M059J (cell line): ENCODE data around the gene CLCC1. TPM values are rescaled to one million over a fixed set of nuclear protein-coding genes. Genes with fewer than 3 reads are reported as not detected.
A peak's percentile ranks its signal among the peaks of the same experiment; 100 is the strongest.
"Not testable (repeated sequence)": the region's sequence is repeated elsewhere in the genome, so short reads cannot be mapped to it uniquely, and the experiment has no call there.

Experiments
- DNase-seq: peaks from one replicate; pipeline ENCODE4 v3.0.0-alpha.2; 2012; ENCODE audit warnings: low read depth
- total RNA-seq: library from RNA; depleted of rRNA; stranded (reverse); fragments of >200 nt; shearing (Covaris generic); gene quantifications from 2 replicates; pipeline ENCODE4 v1.2.3, GENCODE V29; 2014; rRNA removed

The CLCC1 gene, protein sequence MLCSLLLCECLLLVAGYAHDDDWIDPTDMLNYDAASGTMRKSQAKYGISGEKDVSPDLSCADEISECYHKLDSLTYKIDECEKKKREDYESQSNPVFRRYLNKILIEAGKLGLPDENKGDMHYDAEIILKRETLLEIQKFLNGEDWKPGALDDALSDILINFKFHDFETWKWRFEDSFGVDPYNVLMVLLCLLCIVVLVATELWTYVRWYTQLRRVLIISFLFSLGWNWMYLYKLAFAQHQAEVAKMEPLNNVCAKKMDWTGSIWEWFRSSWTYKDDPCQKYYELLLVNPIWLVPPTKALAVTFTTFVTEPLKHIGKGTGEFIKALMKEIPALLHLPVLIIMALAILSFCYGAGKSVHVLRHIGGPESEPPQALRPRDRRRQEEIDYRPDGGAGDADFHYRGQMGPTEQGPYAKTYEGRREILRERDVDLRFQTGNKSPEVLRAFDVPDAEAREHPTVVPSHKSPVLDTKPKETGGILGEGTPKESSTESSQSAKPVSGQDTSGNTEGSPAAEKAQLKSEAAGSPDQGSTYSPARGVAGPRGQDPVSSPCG
- total RNA-seq, result 29.2 and 35.4 TPM in 2 replicates

- peak; percentile 94 for DNase-seq
Measured at GRCh38 chr1:108963052-108963686, at the start of gene CLCC1. Gene CLCC1, minus strand, starts transcription at chr1:108963484. Its CDS starts 13,047 bp downstream, at chr1:108950437.

- no peak for DNase-seq
Measured at GRCh38 chr1:109011335-109011734, 48.1 kb upstream of the CLCC1 start.

DNA sequence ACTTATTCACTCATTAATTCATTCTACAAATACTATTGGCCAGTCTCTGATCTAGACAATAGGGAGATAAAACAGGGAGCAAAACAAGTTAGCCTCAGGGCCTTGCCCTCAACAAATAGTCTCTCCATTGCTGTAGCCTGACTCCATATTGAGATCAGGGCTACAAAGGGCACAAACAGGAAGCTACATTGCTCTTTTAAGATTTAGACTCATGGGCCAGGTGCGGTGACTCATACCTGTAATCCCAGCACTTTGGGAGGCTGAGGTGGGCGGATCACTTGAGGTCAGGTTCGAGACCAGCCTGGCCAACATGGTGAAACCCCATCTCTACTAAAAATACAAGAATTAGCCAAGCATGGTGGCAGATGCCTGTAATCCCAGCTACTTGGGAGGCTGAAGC, 33.3 kb upstream of the CLCC1 start:
- peak; percentile 21 for DNase-seq

DNA sequence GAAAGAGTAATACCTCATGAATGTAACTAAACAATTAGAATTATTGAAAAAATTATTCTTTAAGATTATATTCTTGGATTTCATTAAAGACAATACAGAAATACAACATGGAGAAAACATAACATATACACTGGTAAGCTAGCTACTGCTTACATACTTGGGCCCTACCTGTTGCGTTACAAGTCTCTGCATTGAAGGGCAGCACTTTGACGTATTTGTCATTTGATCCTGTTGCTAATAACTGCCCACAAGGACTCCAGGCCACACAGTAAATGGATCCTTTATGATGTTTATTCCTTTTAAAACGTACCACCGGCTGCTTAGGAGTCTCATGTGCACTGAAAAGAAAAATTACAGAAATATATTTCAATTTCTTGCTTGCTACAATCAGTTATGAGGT, 19.8 kb upstream of the CLCC1 start:
- DNase-seq, result no peak

- DNase-seq, result no peak
Measured at GRCh38 chr1:108976658-108977057, 13.4 kb upstream of the CLCC1 start.

GRCh38 chr1:108972951-108973350, 9.7 kb upstream of the CLCC1 start:
- no peak for DNase-seq

- no peak for DNase-seq
Measured at GRCh38 chr1:108969346-108969745, 6.1 kb upstream of the CLCC1 start.

DNA sequence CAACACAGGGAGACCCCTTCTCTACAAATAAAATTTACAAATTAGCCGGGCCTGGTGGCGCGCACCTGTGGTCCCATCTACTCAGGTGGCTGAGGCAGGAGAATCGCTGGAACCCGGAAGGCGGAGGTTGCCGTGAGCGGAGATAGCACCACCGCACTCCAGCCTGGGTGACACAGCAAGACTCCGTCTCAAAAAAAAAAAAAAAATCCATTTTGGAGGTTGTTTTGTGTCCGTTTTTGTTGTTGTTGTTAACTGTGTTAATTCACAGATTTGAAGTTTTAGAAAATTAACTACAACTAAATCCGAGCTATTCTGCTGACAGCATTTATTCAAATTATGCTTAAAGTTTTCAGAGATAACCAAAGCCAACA, 618 bp downstream of the CLCC1 start:
- DNase-seq, result no peak

GRCh38 chr1:108961752-108962486, 1.4 kb downstream of the CLCC1 start:
- no peak for DNase-seq

DNA sequence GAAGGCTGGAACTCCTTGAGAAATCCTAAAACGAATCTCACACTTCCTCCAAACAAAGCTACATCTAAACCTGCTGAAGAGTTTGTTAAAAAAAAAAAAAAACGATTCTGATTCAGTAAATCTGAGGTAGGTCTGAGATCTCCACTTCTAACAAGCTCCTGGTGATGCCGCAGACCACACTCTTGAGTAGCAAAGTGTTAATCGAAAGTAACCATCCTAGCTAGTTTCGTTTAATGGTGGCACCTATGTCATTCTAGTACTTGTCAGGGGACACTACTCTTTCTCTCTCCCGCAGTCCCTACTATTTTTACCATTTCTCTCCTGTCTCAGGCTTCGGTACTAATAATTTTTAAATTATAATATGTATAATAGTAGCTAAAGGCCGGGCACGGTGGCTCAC, 2.1 kb downstream of the CLCC1 start:
- no peak for DNase-seq

GRCh38 chr1:108960719-108961118, 2.6 kb downstream of the CLCC1 start:
- DNase-seq, result no peak

GRCh38 chr1:108957888-108958287, 5.4 kb downstream of the CLCC1 start:
- no peak for DNase-seq

- no peak for DNase-seq
Measured at GRCh38 chr1:108955881-108956280, 7.4 kb downstream of the CLCC1 start.

GRCh38 chr1:108955111-108955510, 8.2 kb downstream of the CLCC1 start:
- no peak for DNase-seq

DNA sequence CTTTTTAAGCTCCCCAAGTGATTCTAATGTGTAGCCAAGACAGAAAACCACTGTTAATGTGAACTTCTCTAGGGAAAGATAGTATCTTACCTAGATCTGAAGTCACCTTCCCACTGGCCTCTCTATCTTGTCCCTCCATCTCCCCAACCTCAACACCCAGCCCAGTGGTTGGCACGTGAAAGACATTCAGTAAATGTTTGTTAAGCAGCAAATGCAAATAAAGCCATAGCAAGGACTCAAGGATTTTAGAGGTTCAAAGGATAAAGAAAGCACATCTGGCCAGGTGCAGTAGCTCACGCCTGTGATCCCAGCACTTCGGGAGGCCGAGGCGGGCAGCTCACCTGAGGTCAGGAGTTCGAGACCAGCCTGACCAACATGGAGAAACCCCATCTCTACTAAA, 9.8 kb downstream of the CLCC1 start:
- DNase-seq, result no peak

- DNase-seq, result no peak
Measured at GRCh38 chr1:108951242-108951641, 12.0 kb downstream of the CLCC1 start.

GRCh38 chr1:108949044-108949443, 14.2 kb downstream of the CLCC1 start:
- DNase-seq, result no peak

GRCh38 chr1:108947871-108948525, 15.3 kb downstream of the CLCC1 start:
- no peak for DNase-seq

DNA sequence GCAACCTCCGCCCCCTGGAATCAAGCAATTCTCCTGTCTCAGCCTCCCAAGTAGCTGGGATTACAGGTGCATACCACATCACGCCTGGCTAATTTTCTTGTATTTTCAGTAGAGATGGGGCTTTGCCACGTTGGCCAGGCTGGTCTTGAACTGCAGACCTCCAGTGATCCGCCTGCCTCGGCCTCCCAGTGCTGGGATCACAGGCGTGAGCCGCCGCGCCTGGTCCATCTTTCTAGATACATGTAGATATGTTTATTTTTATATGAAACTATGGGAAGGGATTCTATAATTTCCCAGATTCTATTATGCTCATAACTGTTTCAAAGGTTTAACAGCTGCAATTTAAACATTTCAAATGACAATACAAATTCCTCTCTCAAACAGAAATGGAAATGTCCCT, 27.1 kb downstream of the CLCC1 start:
- no peak for DNase-seq

DNA sequence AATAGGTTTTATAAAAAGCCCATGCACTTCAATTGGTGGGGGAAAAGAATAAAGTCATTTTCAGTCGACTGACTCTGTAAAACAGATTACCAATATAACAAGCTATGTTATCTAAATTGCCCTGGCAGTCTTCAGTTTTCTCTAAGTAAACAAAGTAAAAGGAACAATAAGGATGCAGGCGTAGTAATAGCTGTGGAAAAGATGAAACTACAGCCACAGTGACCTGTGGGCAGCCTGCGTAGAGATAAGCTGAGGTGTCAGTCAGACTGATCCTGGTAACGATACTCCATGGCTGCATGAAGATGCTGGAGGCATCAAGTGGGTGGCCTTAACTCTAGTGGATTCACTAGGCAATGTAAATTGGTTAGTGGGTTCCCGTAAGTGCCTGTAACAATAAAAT, 29.3 kb downstream of the CLCC1 start:
- DNase-seq, result no peak

- not testable (repeated sequence) for DNase-seq
Measured at GRCh38 chr1:108927565-108927964, 35.7 kb downstream of the CLCC1 start.

DNA sequence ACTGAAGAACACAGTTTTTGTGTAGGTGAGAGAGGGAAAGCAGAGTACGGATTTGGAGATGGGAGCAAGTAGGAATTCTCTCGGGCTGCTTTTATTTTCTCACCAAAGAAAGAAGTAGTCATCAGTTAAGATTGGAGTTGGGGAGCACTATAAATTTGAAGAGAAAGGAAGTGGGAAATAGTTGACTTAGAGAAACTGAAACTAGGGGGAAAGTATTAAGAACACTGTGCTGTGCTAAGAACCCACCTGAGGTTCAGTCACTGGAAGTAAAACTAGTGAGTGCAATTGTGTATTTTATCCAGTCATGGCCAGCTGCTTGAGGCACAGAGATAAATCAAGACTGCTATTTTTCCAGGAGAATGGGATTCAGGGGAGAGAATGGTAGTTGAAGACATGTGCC, 37.4 kb downstream of the CLCC1 start:
- DNase-seq, result no peak
